Keratinocyte (primary cell): ENCODE measurements around the gene TMEM217. TPM values are rescaled to one million over a fixed set of nuclear protein-coding genes. Genes with fewer than 3 reads are reported as not detected.

Experiments used
- DNase-seq: peaks from one replicate; pipeline ENCODE4 v3.0.0-alpha.2; 2011; ENCODE audit warnings: low read depth, missing footprints, low spot score
- FAIRE-seq: peaks from 2 replicates; lab custom pipeline; 2011; peaks lifted over from hg19 to GRCh38; lab: Jason Lieb, UNC
- H2AFZ ChIP-seq: 2 replicates; pipeline ENCODE4 v1.6.0; 2012; ENCODE audit warnings: low read length, control low read depth, inconsistent platforms; ENCODE audit not compliant: control insufficient read depth
- H3K27ac ChIP-seq: 2 replicates; pipeline ENCODE4 v1.5.1; 2011; ENCODE audit warnings: low read length; ENCODE audit not compliant: control insufficient read depth, insufficient read depth
- H3K27me3 ChIP-seq: 3 replicates; pipeline ENCODE4 v1.6.0; 2011; ENCODE audit warnings: low read length; ENCODE audit not compliant: control insufficient read depth, insufficient read depth; ENCODE audit errors: extremely low read depth
- H3K36me3 ChIP-seq, 2 experiments: 2 replicates in 1 of 2; 3 replicates in 1 of 2; pipeline ENCODE4 v1.5.1; 2011; ENCODE audit warnings: low read length in 2 of 2, mild to moderate bottlenecking in 1 of 2; ENCODE audit not compliant: control insufficient read depth in 2 of 2, insufficient read depth in 2 of 2; ENCODE audit errors: extremely low read depth in 1 of 2
- H3K4me1 ChIP-seq: 3 replicates; pipeline ENCODE4 v1.5.1; 2011; ENCODE audit warnings: low read length; ENCODE audit not compliant: control insufficient read depth, insufficient read depth; ENCODE audit errors: extremely low read depth
- H3K4me2 ChIP-seq: 3 replicates; pipeline ENCODE4 v1.6.0; 2011; ENCODE audit warnings: low read depth, low read length; ENCODE audit not compliant: control insufficient read depth, insufficient read depth; ENCODE audit errors: extremely low read depth
- H3K4me3 ChIP-seq, 3 experiments: fragments of 200-600 bp in 1 of 3; sonication (generic) in 1 of 3; 2 replicates in 2 of 3; 3 replicates in 1 of 3; pipeline ENCODE4 v1.5.1; 2011 to 2016; ENCODE audit warnings: low read length in 3 of 3, mild to moderate bottlenecking in 3 of 3, control low read depth in 2 of 3, inconsistent platforms in 1 of 3, low read depth in 1 of 3, mixed read lengths in 1 of 3, mixed run types in 1 of 3, moderate library complexity in 1 of 3; ENCODE audit not compliant: control insufficient read depth in 2 of 3, insufficient read depth in 2 of 3; ENCODE audit errors: extremely low read depth in 1 of 3
- H3K79me2 ChIP-seq: 2 replicates; pipeline ENCODE4 v1.6.0; 2012; ENCODE audit warnings: low read length; ENCODE audit not compliant: control insufficient read depth, insufficient read depth
- H3K9ac ChIP-seq: 3 replicates; pipeline ENCODE4 v1.6.0; 2011; ENCODE audit warnings: low read length; ENCODE audit not compliant: control insufficient read depth, insufficient read depth; ENCODE audit errors: extremely low read depth
- H3K9me1 ChIP-seq: 3 replicates; pipeline ENCODE4 v1.6.0; 2011; ENCODE audit warnings: low read length; ENCODE audit not compliant: control insufficient read depth, insufficient read depth; ENCODE audit errors: extremely low read depth
- H3K9me3 ChIP-seq: 2 replicates; pipeline ENCODE4 v1.5.1; 2012; ENCODE audit warnings: low read depth, low read length; ENCODE audit not compliant: control insufficient read depth
- H4K20me1 ChIP-seq: 3 replicates; pipeline ENCODE4 v1.6.0; 2011; ENCODE audit warnings: low read length; ENCODE audit not compliant: control insufficient read depth, insufficient read depth; ENCODE audit errors: extremely low read depth
- EZH2 ChIP-seq: IDR thresholded peaks from one replicate; pipeline ENCODE4 v1.6.1; 2012; ENCODE audit warnings: inconsistent platforms, mild to moderate bottlenecking, low read length, moderate library complexity
- dilution Hi-C: fragments of 300-500 bp; cut with MboI; formaldehyde crosslinking; loops from one replicate; pipeline ENCODE4 v1.7.0; 2020; ENCODE audit warnings: low sequenced_read_pairs; ENCODE audit not compliant: extremely low pct_ligation_motif_present
- polyA plus RNA-seq, 5 experiments: library from polyadenylated mRNA; depleted of rRNA in 3 of 5; stranded (reverse) in 3 of 5; stranded (forward) in 1 of 5; unstranded in 1 of 5; fragments of >200 nt; gene quantifications; 1 replicate in 1 of 5; 2 replicates in 3 of 5; 3 replicates in 1 of 5; pipeline versions ENCODE4 v1.2.1 to v1.2.3, GENCODE V29; 2011 to 2012; ENCODE audit warnings: missing spikeins in 2 of 5, low read depth in 1 of 5, low replicate concordance in 1 of 5
- TF ChIP-seq, protein P1 (sequence below), 3 experiments: IDR thresholded peaks in 1 of 3; conservative IDR thresholded peaks in 1 of 3; optimal IDR thresholded peaks in 1 of 3; 2 replicates in 2 of 3; 3 replicates in 1 of 3; pipeline versions ENCODE3 to v1.5.1; 2011; ENCODE audit warnings: low read length in 3 of 3, mild to moderate bottlenecking in 3 of 3, moderate library complexity in 2 of 3, control low read depth in 1 of 3, inconsistent platforms in 1 of 3; ENCODE audit not compliant: insufficient read depth in 2 of 3; ENCODE audit errors: extremely low read depth in 1 of 3

The TMEM217 gene
- polyA plus RNA-seq, 1 donor (not counting 4 experiments of a cell fraction or from before 2014, with no cell fraction given), result 0.80 TPM

DNA sequence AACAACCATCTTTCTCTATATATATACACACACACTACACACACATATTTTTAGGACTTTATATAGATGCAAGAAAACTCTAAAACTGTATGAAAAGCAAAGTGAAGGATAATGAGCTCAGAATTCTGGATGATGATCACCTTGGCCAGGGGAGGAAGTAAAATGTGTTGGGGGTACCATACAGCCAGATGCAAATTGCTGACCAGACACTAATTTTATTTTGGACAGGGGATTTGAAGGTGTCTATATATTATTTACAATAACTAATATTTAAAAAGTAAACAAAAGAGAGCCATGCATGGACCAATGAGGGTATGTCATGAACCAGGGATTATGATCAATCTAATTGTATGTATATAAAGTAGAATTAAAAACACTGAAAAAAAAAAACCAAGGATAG, 20.2 kb downstream of the TMEM217 start:
- peaks cover 30% of the 10 kb centered on the region for H3K4me1 ChIP-seq
- no peak overlapping the region for H2AFZ ChIP-seq
- H3K79me2 ChIP-seq, result no peaks in the 10 kb centered on the region
- dilution Hi-C loops, result no loop called here
- TF ChIP-seq EZH2, result no peak
- TF ChIP-seq, protein P1, sequence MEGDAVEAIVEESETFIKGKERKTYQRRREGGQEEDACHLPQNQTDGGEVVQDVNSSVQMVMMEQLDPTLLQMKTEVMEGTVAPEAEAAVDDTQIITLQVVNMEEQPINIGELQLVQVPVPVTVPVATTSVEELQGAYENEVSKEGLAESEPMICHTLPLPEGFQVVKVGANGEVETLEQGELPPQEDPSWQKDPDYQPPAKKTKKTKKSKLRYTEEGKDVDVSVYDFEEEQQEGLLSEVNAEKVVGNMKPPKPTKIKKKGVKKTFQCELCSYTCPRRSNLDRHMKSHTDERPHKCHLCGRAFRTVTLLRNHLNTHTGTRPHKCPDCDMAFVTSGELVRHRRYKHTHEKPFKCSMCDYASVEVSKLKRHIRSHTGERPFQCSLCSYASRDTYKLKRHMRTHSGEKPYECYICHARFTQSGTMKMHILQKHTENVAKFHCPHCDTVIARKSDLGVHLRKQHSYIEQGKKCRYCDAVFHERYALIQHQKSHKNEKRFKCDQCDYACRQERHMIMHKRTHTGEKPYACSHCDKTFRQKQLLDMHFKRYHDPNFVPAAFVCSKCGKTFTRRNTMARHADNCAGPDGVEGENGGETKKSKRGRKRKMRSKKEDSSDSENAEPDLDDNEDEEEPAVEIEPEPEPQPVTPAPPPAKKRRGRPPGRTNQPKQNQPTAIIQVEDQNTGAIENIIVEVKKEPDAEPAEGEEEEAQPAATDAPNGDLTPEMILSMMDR (optimal IDR thresholded peaks at IDR 0.05 in 1 of 3, IDR thresholded peaks at IDR 0.05 in 1 of 3, conservative IDR thresholded peaks at IDR 0.05 in 1 of 3; ENCODE audit: extremely low read depth in 1 of 3, insufficient read depth in 2 of 3, low read length in 3 of 3), result no peak
- H3K36me3 ChIP-seq, result no peaks in the 10 kb centered on the region
- no peak overlapping the region for H3K4me2 ChIP-seq
- no peak overlapping the region for H3K9ac ChIP-seq
- no peaks in the 10 kb centered on the region for H3K9me1 ChIP-seq
- H3K9me3 ChIP-seq, result no peaks in the 10 kb centered on the region
- no peaks in the 10 kb centered on the region for H3K27me3 ChIP-seq
- H3K27ac ChIP-seq, result no peak overlapping the region
- no peak overlapping the region for H3K4me3 ChIP-seq
- no peaks in the 10 kb centered on the region for H4K20me1 ChIP-seq
- DNase-seq (no peak), FAIRE-seq (no peak)

DNA sequence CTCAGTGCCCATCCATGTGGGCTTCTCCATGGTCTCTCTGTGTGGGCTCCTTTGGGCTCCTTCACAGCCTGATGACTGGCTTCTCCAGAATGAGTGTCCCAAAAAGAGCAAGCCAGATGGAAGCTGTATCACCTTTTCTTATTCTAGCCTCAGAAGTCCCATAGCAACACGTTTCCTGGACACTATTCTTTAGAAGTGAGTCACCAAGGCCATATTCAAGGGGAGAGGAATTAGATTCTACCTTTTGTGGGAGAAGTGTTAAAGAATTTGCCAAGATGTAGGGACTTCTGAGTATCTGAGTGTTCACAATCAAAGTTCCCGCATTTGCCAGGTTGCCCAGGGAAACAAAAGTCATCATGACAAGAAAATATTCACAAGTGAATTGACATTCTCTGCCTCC, 21.0 kb downstream of the TMEM217 start:
- Histone ChIP-seq H3K4me3 (no peak overlapping the region), H3K4me2 (no peak overlapping the region), H4K20me1 (no peaks in the 10 kb centered on the region), H3K9me3 (no peaks in the 10 kb centered on the region), H3K9me1 (no peaks in the 10 kb centered on the region), H3K79me2 (no peaks in the 10 kb centered on the region), H3K4me1 (peaks cover 22% of the 10 kb centered on the region), H3K27ac (no peak overlapping the region), H3K9ac (no peak overlapping the region), H2AFZ (no peak overlapping the region), H3K36me3 (no peaks in the 10 kb centered on the region), H3K27me3 (no peaks in the 10 kb centered on the region)
- dilution Hi-C loops, result no loop called here
- no peak for FAIRE-seq
- no peak for DNase-seq
- TF ChIP-seq EZH2, result no peak
- TF ChIP-seq, protein P1 (optimal IDR thresholded peaks at IDR 0.05 in 1 of 3, IDR thresholded peaks at IDR 0.05 in 1 of 3, conservative IDR thresholded peaks at IDR 0.05 in 1 of 3; ENCODE audit: extremely low read depth in 1 of 3, insufficient read depth in 2 of 3, low read length in 3 of 3), result no peak
